ENCODE measurements around the gene DNAH3. TPM values are rescaled to one million over a fixed set of nuclear protein-coding genes. Genes with fewer than 3 reads are reported as not detected.
"Not testable (repeated sequence)": the region's sequence is repeated elsewhere in the genome, so short reads cannot be mapped to it uniquely, and the experiment has no call there.

DNAH3 gene, protein sequence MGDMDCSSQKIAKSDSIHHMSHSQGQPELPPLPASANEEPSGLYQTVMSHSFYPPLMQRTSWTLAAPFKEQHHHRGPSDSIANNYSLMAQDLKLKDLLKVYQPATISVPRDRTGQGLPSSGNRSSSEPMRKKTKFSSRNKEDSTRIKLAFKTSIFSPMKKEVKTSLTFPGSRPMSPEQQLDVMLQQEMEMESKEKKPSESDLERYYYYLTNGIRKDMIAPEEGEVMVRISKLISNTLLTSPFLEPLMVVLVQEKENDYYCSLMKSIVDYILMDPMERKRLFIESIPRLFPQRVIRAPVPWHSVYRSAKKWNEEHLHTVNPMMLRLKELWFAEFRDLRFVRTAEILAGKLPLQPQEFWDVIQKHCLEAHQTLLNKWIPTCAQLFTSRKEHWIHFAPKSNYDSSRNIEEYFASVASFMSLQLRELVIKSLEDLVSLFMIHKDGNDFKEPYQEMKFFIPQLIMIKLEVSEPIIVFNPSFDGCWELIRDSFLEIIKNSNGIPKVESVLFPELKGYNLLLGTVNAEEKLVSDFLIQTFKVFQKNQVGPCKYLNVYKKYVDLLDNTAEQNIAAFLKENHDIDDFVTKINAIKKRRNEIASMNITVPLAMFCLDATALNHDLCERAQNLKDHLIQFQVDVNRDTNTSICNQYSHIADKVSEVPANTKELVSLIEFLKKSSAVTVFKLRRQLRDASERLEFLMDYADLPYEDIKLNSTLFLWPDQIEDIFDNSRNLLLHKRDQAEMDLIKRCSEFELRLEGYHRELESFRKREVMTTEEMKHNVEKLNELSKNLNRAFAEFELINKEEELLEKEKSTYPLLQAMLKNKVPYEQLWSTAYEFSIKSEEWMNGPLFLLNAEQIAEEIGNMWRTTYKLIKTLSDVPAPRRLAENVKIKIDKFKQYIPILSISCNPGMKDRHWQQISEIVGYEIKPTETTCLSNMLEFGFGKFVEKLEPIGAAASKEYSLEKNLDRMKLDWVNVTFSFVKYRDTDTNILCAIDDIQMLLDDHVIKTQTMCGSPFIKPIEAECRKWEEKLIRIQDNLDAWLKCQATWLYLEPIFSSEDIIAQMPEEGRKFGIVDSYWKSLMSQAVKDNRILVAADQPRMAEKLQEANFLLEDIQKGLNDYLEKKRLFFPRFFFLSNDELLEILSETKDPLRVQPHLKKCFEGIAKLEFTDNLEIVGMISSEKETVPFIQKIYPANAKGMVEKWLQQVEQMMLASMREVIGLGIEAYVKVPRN (N-terminal part only)
- 0.10 TPM for total RNA-seq

DNA sequence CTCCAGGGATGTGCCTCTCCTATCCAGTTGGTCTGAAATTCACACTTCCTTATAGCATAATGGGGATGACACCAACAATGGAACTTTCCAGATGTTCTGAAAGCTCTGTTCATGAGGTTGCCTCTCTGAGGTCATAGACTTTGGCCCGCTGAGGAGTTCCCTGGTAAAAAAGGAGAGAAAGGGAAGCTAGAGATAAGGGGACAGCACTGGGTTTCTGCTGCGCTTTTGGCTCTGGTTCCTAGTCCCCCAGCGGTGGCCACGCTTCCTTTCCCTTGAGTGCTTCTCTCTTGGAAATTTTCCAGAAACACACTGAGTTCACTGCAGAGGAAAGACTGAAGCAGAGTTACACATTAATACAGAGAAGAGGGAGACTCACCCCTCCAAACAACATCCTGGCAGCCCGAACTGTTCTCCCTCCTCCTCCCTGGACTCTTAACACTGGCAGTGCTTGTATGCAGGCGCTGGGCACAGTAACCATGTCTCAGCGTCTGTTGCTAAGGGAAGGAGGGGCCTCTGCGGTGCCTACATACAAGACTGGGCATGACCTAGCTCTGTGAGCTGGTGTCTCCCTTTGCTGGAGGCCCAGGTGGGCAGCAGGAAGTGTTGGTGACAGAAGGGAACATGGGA, at the start of gene DNAH3:
Gene DNAH3 (minus strand): TSS at position 472 of the 627 bp plus-strand sequence. CDS start 527 bp downstream, outside the sequence.
- no peak for DNase-seq

GRCh38 chr16:21199607-21200218, 49.1 kb upstream of the DNAH3 start:
- DNase-seq, result no peak

GRCh38 chr16:21197621-21198020, 47.0 kb upstream of the DNAH3 start:
- no peak for DNase-seq

- DNase-seq, result no peak
Observed at GRCh38 chr16:21197112-21197511, 46.5 kb upstream of the DNAH3 start.

- DNase-seq, result not testable (repeated sequence)
Observed at GRCh38 chr16:21195330-21195729, 44.7 kb upstream of the DNAH3 start.

- DNase-seq, result peak; percentile 49
Observed at GRCh38 chr16:21194771-21195301, 44.2 kb upstream of the DNAH3 start.

DNA sequence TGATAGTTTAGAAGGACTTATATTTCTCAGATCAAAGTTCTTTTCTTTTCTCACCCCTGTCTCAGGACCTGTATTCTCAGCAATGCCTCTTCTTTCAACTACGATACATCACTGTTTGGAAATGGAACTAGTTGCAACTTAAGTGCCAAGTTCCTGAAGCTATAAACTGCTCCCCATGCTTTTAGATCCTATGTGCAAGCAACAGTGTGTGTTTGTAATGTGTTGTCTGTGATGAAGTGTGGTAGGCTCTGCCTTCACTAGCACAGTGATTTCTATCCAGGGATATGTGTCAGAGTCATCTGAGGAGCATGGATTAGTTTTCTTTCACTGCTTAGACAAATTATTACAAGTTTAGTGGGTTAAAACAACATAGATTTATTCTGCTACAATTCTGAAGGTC, 42.3 kb upstream of the DNAH3 start:
- DNase-seq, result no peak

DNA sequence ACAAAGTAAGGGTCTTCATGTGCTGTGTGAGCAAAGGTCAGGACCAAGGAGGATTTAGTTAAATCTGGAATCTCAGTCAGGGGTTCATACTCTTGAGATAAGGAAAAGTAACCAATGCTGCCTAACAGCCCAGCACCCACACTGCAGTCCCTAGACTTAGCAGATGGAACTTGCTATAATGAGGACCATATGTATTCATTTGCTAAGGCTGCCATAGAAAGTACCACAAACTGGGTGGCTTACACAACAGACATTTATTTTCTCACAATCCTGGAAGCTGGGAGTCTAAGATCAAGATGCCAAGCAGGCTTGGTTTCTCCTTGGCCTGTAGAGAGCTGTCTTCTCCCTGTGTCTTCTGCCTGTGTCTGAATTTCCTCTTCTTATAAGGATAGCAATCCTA, 40.0 kb upstream of the DNAH3 start:
- no peak for DNase-seq

DNA sequence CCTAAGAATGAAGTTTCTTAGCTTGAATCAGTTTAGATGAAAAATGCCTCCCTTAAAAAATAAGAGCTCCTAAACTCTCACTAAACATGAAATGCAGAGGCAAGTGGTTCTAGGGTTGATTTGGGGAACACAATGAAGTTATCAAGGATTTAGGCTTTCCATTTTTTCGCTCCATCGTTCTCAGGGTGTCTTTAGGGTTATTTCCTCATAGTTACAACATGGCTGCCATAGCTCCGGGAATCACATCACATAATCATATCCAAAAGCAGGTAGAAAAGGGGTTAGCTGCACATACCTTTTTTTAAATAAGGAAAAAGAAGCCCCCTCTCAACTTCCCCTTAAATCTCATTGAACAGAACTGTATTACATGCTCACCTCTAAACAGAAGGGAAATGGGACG, 39.4 kb upstream of the DNAH3 start:
- no peak for DNase-seq

DNA sequence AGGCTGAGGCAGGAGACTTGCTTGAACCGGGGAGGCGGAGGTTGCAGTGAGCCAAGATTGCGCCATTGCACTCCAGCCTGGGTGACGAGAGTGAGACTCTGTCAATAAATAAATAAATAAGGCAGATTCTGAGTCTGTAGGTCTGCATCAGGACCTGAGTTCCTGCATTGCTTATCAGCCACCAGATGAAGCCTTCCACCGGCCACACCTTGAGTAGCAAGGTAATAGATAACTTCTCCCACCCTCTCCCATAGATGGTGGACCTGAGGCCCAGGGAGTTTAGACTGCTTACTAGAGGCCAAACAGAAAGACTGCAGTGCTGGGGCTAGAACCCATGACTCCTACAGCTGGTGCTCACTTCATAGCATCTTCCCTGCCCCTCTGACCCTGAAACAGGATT, 38.7 kb upstream of the DNAH3 start:
- no peak for DNase-seq

DNA sequence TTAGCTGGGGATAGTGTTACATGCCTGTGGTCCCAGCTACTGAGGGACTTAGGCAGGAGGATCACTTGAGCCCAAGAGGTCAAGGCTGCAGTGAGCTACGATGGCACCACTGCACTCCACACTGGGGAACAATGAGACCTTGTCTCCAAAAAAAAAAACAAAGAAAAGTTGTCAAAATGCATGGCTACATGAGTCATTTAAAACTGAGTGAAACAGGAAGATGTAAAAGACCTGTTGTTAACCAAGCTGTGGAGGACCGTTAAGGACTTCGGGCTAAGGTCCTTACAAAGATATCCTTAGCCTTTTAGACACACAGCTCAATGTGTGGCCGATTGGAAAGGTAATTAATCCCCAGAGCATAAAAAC, 35.7 kb upstream of the DNAH3 start:
- no peak for DNase-seq

- no peak for DNase-seq
Observed at GRCh38 chr16:21185659-21186325, 35.1 kb upstream of the DNAH3 start.

GRCh38 chr16:21184834-21185233, 34.2 kb upstream of the DNAH3 start:
- no peak for DNase-seq

- DNase-seq, result no peak
Observed at GRCh38 chr16:21183995-21184394, 33.3 kb upstream of the DNAH3 start.

DNA sequence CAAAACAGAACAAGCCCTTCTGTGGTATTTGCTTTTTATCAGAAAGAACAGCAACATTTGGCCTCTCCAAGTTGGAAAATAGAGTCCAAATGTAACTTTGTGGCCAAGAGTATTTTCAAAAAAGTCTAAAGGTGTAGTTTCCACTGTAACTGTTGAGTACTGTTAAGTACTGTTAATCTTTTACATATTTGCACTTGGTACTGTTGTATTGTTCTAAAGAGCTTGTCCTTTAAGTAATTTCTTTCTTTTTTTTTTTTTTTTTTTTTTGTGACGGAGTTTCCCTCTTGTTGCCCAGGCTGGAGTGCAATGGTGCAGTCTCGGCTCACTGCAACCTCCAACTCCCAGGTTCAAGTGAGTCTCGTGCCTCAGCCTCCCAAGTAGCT, 29.3 kb upstream of the DNAH3 start:
- no peak for DNase-seq

DNA sequence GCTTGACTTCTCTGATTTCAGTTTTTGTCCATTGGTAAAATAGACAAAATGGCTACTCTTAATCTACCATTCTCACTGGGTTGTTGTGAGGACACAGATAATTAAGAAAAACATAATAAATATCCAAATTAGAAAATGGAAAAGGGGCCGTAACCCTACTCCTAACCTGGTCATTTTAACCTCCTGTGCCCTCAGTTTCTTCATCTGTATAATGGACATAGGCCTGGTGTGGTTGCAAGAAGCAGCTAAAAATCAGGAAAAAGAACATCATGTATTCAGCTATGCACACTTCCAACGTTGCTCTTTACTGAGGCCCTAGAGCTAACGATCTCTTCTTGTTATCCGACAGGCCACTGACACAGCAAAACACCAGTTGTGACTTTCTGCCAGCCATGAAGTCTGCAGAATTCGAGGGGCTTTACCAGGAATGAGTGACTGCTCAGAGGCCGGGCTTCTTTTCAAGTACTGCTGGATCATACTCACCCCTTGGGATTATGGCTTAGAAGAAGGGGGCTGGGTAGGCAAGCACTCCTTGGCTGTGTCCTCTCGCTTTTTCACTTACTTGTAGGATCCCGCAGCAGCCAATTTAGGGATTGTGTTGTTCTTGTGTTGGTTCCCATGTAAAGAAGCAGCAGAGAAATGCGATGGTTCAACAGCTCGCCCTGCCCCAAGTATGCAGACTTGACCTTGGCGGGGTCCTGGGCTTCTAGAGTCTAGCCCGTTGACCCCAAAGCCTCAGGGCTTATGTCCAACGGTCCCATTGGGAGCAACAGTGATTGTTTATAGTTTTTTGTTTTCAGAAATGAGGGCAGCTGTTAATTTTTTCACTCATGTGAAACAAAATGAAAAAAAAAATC, 28.7 kb upstream of the DNAH3 start:
- DNase-seq, result no peak

GRCh38 chr16:21175397-21175796, 24.8 kb upstream of the DNAH3 start:
- no peak for DNase-seq

GRCh38 chr16:21172650-21173049, 22.0 kb upstream of the DNAH3 start:
- DNase-seq, result no peak

- not testable (repeated sequence) for DNase-seq
Observed at GRCh38 chr16:21170116-21170515, 19.5 kb upstream of the DNAH3 start.
